ENCODE data around the gene MLH1. TPM values are rescaled to one million over a fixed set of nuclear protein-coding genes. Genes with fewer than 3 reads are reported as not detected.

MLH1 gene
- total RNA-seq, 1 donor, result 36.1 TPM

GRCh38 chr3:37082317-37082716 is 89.0 kb downstream of the MLH1 start:
- DNase-seq (ENCODE audit: low read depth in 2 of 3, low spot score in 2 of 3), result no peak

DNA sequence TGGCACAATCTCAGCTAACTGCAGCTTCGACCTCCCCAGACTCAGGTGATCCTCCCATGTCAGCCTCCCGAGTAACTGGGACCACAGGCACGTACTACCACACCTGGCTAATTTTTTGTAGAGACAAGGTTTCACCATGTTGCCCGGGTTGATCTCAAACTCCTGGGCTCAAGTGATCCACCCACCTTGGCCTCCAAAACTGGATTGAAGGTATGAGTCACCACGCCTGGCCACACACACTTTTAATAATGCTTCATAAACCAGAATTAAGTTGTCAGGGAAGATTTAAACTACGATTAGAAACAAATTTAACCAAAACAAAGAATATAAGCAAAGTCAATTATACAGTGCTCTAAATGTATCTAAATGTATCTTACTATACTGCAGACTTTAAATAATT is 93.6 kb downstream of the MLH1 start:
- no peak for DNase-seq (ENCODE audit: low read depth in 2 of 3, low spot score in 2 of 3)

- DNase-seq (ENCODE audit: low read depth in 2 of 3, low spot score in 2 of 3), result no peak
Observed at GRCh38 chr3:37087870-37088269, 94.6 kb downstream of the MLH1 start.

- no peak for DNase-seq (ENCODE audit: low read depth in 2 of 3, low spot score in 2 of 3)
Observed at GRCh38 chr3:37092484-37092883, 99.2 kb downstream of the MLH1 start.

- DNase-seq (ENCODE audit: low read depth in 2 of 3, low spot score in 2 of 3), result no peak
Observed at GRCh38 chr3:37093481-37093880, 100.2 kb downstream of the MLH1 start.

DNA sequence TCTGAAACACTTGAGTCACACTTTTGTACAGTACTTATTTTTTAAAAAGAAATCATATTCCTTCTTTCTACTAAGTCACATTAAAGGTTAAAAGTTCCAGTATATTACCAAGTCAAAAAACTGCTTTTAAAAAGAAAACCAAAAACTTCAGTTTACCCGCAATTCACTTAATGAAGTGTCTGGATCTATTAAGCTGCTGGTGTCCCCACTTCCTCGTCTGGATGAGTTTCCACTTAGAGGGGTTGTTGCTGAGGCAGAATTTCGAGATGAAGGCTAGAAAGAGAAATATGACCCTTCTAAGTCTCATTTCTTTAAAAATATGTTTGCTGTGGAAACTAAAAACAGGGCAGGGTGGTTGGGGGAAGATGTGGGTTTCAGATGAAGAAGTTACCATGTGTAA is 101.3 kb downstream of the MLH1 start:
- DNase-seq (ENCODE audit: low read depth in 2 of 3, low spot score in 2 of 3), result peak in 1 of 3 donors; percentile 26

DNA sequence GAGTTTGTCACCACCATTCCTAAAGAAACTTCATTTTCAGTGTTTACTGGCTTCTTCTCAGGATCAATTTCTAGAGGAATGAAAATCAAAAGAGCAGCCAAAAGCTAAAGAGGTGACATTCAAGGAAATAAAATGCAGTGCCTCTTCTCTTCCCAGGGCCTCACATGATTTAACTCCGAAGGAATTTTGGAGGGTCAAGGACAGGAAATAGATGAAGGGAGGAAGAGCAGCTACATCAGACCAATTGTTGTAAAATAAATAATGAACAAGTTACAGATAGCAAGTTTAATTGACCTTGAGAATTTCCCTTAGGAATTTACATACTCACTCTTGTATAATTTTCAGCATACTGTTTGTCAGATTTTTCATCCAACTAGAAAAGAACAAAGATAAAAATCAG is 103.0 kb downstream of the MLH1 start:
- no peak for DNase-seq (ENCODE audit: low read depth in 2 of 3, low spot score in 2 of 3)

GRCh38 chr3:37096975-37097374 is 103.7 kb downstream of the MLH1 start:
- peak in 1 of 3 donors; percentile 28 for DNase-seq (ENCODE audit: low read depth in 2 of 3, low spot score in 2 of 3)

GRCh38 chr3:37097776-37098175 is 104.5 kb downstream of the MLH1 start:
- DNase-seq (ENCODE audit: low read depth in 2 of 3, low spot score in 2 of 3), result no peak

DNA sequence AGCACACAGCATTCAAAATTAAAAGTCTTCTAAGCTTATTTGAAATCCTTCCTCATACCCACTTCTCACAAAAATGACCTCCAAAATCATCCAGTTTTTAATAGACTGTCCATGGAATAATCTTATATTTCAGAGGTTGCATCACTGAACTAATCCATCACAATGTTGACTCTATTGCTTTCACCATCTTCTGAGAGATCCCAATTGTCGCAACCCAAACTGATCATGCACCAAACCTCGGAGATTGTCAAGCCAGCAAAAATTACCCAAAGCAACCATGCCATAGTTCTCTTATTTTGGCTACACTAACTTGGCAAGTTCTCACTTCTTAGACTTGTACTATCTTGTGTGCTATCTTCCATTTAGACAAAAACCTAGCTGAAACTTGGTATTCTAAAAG is 105.6 kb downstream of the MLH1 start:
- DNase-seq (ENCODE audit: low read depth in 2 of 3, low spot score in 2 of 3), result no peak

GRCh38 chr3:37099469-37099868 is 106.2 kb downstream of the MLH1 start:
- no peak for DNase-seq (ENCODE audit: low read depth in 2 of 3, low spot score in 2 of 3)

- DNase-seq (ENCODE audit: low read depth in 2 of 3, low spot score in 2 of 3), result no peak
Observed at GRCh38 chr3:37100411-37100810, 107.1 kb downstream of the MLH1 start.

Small RNA genes lying within 50 kb of the gene (small RNA-seq; reads per million reads assigned to genes)
- gene RF00019 (not detected), gene RNU6ATAC4P (not detected)

Other genes starting within 250 kb of the MLH1 start
- not detected for gene DCLK3, start 229.0 kb upstream of the MLH1 start, total RNA-seq
- 43.9 TPM for gene TRANK1, start 48.5 kb upstream of the MLH1 start, total RNA-seq
- gene EPM2AIP1, start 387 bp upstream of the MLH1 start, total RNA-seq, result 17.5 TPM
- gene LRRFIP2, start 181.1 kb downstream of the MLH1 start, total RNA-seq, result 34.7 TPM
- 12.9 TPM for gene GOLGA4, start 249.8 kb downstream of the MLH1 start, total RNA-seq